ENCODE measurements around the gene RXFP2.

Gene RXFP2, protein sequence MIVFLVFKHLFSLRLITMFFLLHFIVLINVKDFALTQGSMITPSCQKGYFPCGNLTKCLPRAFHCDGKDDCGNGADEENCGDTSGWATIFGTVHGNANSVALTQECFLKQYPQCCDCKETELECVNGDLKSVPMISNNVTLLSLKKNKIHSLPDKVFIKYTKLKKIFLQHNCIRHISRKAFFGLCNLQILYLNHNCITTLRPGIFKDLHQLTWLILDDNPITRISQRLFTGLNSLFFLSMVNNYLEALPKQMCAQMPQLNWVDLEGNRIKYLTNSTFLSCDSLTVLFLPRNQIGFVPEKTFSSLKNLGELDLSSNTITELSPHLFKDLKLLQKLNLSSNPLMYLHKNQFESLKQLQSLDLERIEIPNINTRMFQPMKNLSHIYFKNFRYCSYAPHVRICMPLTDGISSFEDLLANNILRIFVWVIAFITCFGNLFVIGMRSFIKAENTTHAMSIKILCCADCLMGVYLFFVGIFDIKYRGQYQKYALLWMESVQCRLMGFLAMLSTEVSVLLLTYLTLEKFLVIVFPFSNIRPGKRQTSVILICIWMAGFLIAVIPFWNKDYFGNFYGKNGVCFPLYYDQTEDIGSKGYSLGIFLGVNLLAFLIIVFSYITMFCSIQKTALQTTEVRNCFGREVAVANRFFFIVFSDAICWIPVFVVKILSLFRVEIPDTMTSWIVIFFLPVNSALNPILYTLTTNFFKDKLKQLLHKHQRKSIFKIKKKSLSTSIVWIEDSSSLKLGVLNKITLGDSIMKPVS

DNA sequence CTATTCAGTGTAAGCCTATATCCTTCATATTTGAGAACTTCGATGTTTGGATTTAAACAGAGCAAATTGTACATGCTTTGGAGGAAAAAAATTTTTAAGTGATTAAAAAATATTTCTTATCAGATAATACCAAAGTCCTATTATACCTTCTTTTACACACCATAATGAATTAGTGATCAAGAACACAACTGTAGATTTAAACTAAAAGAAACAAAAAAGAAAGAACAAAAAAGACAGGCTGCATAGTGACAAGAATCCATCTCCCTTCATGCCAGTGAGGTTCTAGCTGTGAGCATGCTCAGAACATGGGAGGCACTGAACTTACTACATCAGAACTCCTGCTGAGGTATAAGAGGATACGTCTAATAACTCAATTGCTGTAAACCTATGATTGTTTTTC, at the start of gene RXFP2:
RXFP2 (plus strand) TSS at position 301 of the 400 bp plus-strand sequence; CDS start at position 388, 87 bp downstream.
- TF ChIP-seq, protein P1, sequence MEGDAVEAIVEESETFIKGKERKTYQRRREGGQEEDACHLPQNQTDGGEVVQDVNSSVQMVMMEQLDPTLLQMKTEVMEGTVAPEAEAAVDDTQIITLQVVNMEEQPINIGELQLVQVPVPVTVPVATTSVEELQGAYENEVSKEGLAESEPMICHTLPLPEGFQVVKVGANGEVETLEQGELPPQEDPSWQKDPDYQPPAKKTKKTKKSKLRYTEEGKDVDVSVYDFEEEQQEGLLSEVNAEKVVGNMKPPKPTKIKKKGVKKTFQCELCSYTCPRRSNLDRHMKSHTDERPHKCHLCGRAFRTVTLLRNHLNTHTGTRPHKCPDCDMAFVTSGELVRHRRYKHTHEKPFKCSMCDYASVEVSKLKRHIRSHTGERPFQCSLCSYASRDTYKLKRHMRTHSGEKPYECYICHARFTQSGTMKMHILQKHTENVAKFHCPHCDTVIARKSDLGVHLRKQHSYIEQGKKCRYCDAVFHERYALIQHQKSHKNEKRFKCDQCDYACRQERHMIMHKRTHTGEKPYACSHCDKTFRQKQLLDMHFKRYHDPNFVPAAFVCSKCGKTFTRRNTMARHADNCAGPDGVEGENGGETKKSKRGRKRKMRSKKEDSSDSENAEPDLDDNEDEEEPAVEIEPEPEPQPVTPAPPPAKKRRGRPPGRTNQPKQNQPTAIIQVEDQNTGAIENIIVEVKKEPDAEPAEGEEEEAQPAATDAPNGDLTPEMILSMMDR (IDR thresholded peaks at IDR 0.05; ENCODE audit: low read depth, low read length): no peak
- DNase-seq (ENCODE audit: low read depth in 2 of 2): no peak
- H3K4me3 ChIP-seq (replicated peaks in 1 of 2; ENCODE audit: low read depth in 2 of 2, low read length in 2 of 2): no peak within 1 kb of the TSS

DNA sequence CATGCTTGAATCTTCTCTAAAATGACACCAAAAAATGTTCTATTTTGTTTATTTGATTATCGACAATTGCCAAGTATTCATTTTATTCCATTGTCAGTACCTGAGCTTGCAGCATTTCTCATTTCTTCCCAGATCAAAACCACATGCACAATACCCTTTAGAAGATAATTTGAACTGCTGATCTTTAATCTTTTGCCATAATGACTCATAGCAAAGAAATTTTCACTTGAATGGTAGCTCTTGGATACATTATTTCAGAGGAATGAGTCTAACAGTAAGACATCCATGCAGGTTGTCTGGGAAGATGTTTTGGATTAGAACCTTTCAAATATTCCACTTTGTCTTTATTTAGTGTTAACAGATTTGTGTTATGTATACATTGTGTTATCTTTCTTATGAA, 42.0 kb upstream of the RXFP2 start:
- TF ChIP-seq, protein P1 (IDR thresholded peaks at IDR 0.05; ENCODE audit: low read depth, low read length): no peak
- no peak overlapping the region for H3K4me3 ChIP-seq (replicated peaks in 1 of 2; ENCODE audit: low read depth in 2 of 2, low read length in 2 of 2)
- peak in 1 of 2 donors; percentile 6 for DNase-seq (ENCODE audit: low read depth in 2 of 2)

DNA sequence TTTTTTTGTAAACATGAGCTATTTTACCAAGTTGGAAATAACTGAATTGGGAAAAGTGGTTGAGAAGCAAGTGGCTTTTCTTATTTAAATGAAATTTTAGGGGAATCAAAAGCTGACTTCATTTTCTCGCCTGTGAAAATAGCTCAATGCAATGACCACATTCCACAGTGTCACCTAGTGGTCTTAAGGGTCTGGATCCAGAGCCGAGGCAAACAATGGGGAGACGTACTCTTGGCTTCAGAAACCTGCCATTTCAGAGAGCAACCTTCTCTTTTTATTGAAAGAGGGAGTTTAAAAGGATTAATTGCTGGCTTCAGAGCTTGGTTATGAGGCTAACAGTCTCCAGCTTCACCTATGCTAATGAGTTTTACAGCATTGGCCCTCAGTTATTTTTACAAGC, 39.7 kb upstream of the RXFP2 start:
- peak; percentile 25 to 28 for DNase-seq (ENCODE audit: low read depth in 2 of 2)
- H3K4me3 ChIP-seq (replicated peaks in 1 of 2; ENCODE audit: low read depth in 2 of 2, low read length in 2 of 2): no peak overlapping the region
- TF ChIP-seq, protein P1 (IDR thresholded peaks at IDR 0.05; ENCODE audit: low read depth, low read length): peak; percentile 30

DNA sequence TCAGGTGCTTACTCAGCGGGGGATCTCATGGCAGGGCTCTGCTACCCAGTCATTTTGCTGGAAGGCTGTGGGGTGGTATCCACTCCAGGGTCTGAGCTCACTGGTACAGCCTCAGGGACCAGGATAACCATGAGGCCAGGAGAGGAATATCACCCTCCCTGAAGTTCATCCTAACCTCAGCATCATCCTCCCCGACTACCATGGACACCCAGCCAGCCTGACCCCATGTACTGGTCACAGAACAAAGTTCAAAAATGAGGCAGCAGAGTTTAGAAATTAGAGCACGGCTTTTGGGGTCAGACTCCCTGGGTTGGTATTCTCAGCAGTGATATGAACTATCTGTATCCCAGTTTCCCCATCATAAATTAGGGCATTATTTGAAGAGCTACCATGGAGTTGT, 35.5 kb upstream of the RXFP2 start:
- no peak overlapping the region for H3K4me3 ChIP-seq (replicated peaks in 1 of 2; ENCODE audit: low read depth in 2 of 2, low read length in 2 of 2)
- no peak for DNase-seq (ENCODE audit: low read depth in 2 of 2)
- TF ChIP-seq, protein P1 (IDR thresholded peaks at IDR 0.05; ENCODE audit: low read depth, low read length): no peak

DNA sequence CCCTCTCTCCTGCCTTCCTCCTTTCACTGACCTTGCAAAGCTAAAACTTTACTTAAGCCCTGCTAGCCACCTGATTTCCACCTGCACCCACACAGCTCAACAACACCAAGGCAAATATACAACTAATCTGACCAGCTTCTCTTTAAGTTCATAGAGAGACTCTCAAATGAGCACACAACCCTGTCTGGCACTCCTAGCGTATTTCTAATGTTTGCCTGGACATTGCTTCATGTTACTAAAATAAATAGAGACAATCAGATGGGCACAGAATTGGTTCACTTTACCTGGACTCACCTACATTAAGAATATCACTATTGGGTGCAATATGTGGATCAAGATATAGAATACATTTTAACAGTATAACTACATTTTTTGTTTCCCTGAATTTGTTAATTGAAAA, 33.2 kb upstream of the RXFP2 start:
- no peak overlapping the region for H3K4me3 ChIP-seq (replicated peaks in 1 of 2; ENCODE audit: low read depth in 2 of 2, low read length in 2 of 2)
- no peak for DNase-seq (ENCODE audit: low read depth in 2 of 2)
- TF ChIP-seq, protein P1 (IDR thresholded peaks at IDR 0.05; ENCODE audit: low read depth, low read length): no peak

DNA sequence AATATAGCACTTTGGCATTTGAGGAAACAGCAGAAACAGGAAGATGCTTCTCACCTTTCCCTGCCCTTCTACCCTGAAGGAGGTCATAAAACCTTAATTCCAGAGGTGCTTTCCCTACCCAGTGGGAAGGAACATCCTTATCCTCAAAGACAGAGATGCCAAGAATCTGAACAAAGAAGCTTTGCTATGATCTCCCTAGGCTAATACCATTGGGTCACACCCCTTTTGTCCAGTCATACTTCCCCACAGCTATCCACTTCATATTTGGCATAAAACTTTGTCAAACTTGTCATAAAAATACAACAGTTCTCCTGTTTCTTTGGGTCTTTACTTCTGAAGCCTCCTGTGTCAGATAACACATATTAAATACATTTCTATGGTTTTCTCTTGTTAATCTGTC, 21.7 kb upstream of the RXFP2 start:
- no peak overlapping the region for H3K4me3 ChIP-seq (replicated peaks in 1 of 2; ENCODE audit: low read depth in 2 of 2, low read length in 2 of 2)
- DNase-seq (ENCODE audit: low read depth in 2 of 2): no peak
- TF ChIP-seq, protein P1 (IDR thresholded peaks at IDR 0.05; ENCODE audit: low read depth, low read length): no peak
